Mesenchymal stem cell (in vitro differentiated cells and primary cell): ENCODE measurements around the gene ANXA9.

Experiments used
- DNase-seq: peaks from one replicate; pipeline ENCODE4 v3.0.0-alpha.2; 2013
- H2AFZ ChIP-seq: one replicate; pipeline ENCODE4 v1.6.1; 2013; ENCODE audit warnings: low read depth, mild to moderate bottlenecking, control low read depth, inconsistent platforms, low read length, moderate library complexity
- H2AK5ac ChIP-seq: 2 replicates; pipeline ENCODE4 v1.6.1; 2013; ENCODE audit warnings: low read length, moderate library complexity, mild to moderate bottlenecking, inconsistent platforms; ENCODE audit not compliant: severe bottlenecking
- H2BK120ac ChIP-seq: one replicate; pipeline ENCODE4 v1.6.1; 2013; ENCODE audit warnings: low read depth, mild to moderate bottlenecking, inconsistent platforms, low read length, moderate library complexity
- H2BK12ac ChIP-seq, 2 experiments: one replicate each; pipeline ENCODE4 v1.6.1; 2013; ENCODE audit warnings: inconsistent platforms in 2 of 2, low read length in 2 of 2, mild to moderate bottlenecking in 2 of 2, moderate library complexity in 2 of 2, control low read depth in 1 of 2
- H2BK15ac ChIP-seq: one replicate; pipeline ENCODE4 v1.6.1; 2013; ENCODE audit warnings: mild to moderate bottlenecking, low read depth, inconsistent platforms; ENCODE audit not compliant: poor library complexity, severe bottlenecking
- H2BK5ac ChIP-seq: 2 replicates; pipeline ENCODE4 v1.6.1; 2013; ENCODE audit warnings: low read depth, mild to moderate bottlenecking, low read length, control low read depth, inconsistent platforms; ENCODE audit not compliant: poor library complexity, severe bottlenecking
- H3K14ac ChIP-seq, 2 experiments: one replicate each; pipeline ENCODE4 v1.6.1; 2013; ENCODE audit warnings: inconsistent platforms in 2 of 2, low read length in 2 of 2, control low read depth in 1 of 2, mild to moderate bottlenecking in 1 of 2, moderate library complexity in 1 of 2
- H3K18ac ChIP-seq, 2 experiments: one replicate each; pipeline ENCODE4 v1.6.1; 2013; ENCODE audit warnings: inconsistent platforms in 2 of 2, low read length in 2 of 2, control low read depth in 1 of 2, low read depth in 1 of 2, mild to moderate bottlenecking in 1 of 2
- H3K23ac ChIP-seq, 2 experiments: one replicate each; pipeline ENCODE4 v1.6.1; 2013; ENCODE audit warnings: inconsistent platforms in 2 of 2, low read length in 2 of 2, mild to moderate bottlenecking in 2 of 2, moderate library complexity in 2 of 2, control low read depth in 1 of 2
- H3K27ac ChIP-seq: 2 replicates; pipeline ENCODE4 v1.5.1; 2013; ENCODE audit warnings: mild to moderate bottlenecking, moderate library complexity, low read length, control low read depth, inconsistent platforms; ENCODE audit not compliant: poor library complexity, severe bottlenecking
- H3K27me3 ChIP-seq, 2 experiments: 2 replicates each; pipeline versions ENCODE4 v1.6.1 to v1.7.0; 2013; ENCODE audit warnings: low read length in 2 of 2, mild to moderate bottlenecking in 2 of 2, moderate library complexity in 2 of 2, control low read depth in 1 of 2, inconsistent platforms in 1 of 2; ENCODE audit not compliant: control insufficient read depth in 1 of 2, insufficient read depth in 1 of 2
- H3K36me3 ChIP-seq, 2 experiments: 2 replicates each; pipeline versions ENCODE4 v1.6.1 to v1.7.0; 2013; ENCODE audit warnings: low read length in 2 of 2, control low read depth in 1 of 2, inconsistent platforms in 1 of 2, low read depth in 1 of 2, mild to moderate bottlenecking in 1 of 2; ENCODE audit not compliant: insufficient read depth in 2 of 2, control insufficient read depth in 1 of 2
- H3K4ac ChIP-seq, 2 experiments: one replicate each; pipeline ENCODE4 v1.6.1; 2013; ENCODE audit warnings: inconsistent platforms in 2 of 2, low read length in 2 of 2, mild to moderate bottlenecking in 2 of 2, moderate library complexity in 2 of 2, control low read depth in 1 of 2, low read depth in 1 of 2
- H3K4me1 ChIP-seq: 2 replicates; pipeline ENCODE4 v1.6.1; 2013; ENCODE audit warnings: low read depth, low read length, control low read depth; ENCODE audit not compliant: control insufficient read depth, insufficient read depth
- H3K4me2 ChIP-seq: 2 replicates; pipeline ENCODE4 v1.6.1; 2013; ENCODE audit warnings: low read length, mild to moderate bottlenecking, inconsistent platforms; ENCODE audit not compliant: poor library complexity, severe bottlenecking
- H3K4me3 ChIP-seq, 2 experiments: 2 replicates each; pipeline versions ENCODE4 v1.5.1 to v1.7.0; 2013; ENCODE audit warnings: low read length in 2 of 2, mild to moderate bottlenecking in 2 of 2, control low read depth in 1 of 2, low read depth in 1 of 2; ENCODE audit not compliant: insufficient read depth in 1 of 2
- H3K79me1 ChIP-seq: replicated peaks from 2 replicates; pipeline ENCODE4 v1.6.1; 2013; ENCODE audit warnings: mild to moderate bottlenecking, control low read depth, low read length, inconsistent platforms; ENCODE audit not compliant: poor library complexity, severe bottlenecking
- H3K9ac ChIP-seq: 2 replicates; pipeline ENCODE4 v1.7.0; 2013; ENCODE audit warnings: mild to moderate bottlenecking, low read length, moderate library complexity
- H3K9me3 ChIP-seq: 2 replicates; pipeline ENCODE4 v1.7.0; 2013; ENCODE audit warnings: mild to moderate bottlenecking, low read length; ENCODE audit not compliant: control insufficient read depth
- H4K8ac ChIP-seq: one replicate; pipeline ENCODE4 v1.6.1; 2013; ENCODE audit warnings: inconsistent platforms, mild to moderate bottlenecking, low read length, moderate library complexity
- H4K91ac ChIP-seq: one replicate; pipeline ENCODE4 v1.6.1; 2013; ENCODE audit warnings: mild to moderate bottlenecking, low read length, inconsistent platforms
- WGBS: methylation state at CpG from one replicate; pipeline ENCODE4 v1.1.7; 2013; ENCODE audit warnings: mixed read lengths; 5-methylcytosine and 5-hydroxymethylcytosine counted together

ANXA9 gene

DNA sequence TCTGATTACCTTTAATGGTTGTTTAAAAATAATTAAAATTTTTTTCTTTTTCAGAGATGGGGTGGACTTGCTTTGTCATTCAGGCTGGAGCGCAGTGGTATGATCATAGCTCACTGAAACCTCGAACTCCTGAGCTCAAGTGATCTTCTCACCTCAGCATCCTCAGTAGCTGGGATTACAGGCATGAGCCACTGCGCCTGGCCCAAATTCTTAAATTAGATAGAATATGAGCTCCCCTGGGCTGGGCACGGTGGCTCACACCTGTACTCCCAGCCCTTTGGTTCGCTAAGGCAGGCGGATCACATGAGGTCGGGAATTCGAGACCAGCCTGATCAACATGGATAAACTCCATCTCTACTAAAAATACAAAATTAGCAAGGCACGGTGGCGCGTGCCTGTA is 24.4 kb upstream of the ANXA9 start:
- no peak overlapping the region for H3K4me3 ChIP-seq

DNA sequence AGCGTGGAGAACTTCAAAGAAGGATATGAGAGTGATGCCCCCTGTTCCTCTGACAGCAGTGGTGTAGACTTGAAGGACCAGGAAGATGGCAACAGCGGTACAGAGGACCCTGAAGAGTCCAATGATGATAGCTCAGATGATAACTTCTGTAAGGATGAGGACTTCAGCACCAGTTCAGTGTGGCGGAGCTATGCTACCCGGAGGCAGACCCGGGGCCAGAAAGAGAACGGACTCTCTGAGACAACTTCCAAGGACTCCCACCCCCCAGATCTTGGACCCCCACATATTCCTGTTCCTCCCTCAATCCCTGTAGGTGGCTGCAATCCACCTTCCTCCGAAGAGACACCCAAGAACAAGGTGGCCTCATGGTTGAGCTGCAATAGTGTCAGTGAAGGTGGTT is 21.4 kb upstream of the ANXA9 start:
- Histone ChIP-seq H3K9me3 (no peaks in the 10 kb centered on the region), H2AFZ (no peak overlapping the region), H2BK15ac (no peak overlapping the region), H3K36me3 (peaks cover 53 to 85% of the 10 kb centered on the region in 2 experiments), H3K18ac (no peak overlapping the region), H3K14ac (no peak overlapping the region), H2BK120ac (no peak overlapping the region), H3K9ac (no peak overlapping the region), H3K4me3 (no peak overlapping the region), H4K8ac (no peak overlapping the region), H3K27me3 (no peaks in the 10 kb centered on the region), H3K4me1 (no peaks in the 10 kb centered on the region), H3K27ac (no peak overlapping the region), H4K91ac (no peak overlapping the region), H2BK5ac (no peak overlapping the region), H2BK12ac (no peak overlapping the region), H3K4ac (no peak overlapping the region), H3K4me2 (no peak overlapping the region), H3K23ac (no peak overlapping the region), H2AK5ac (no peak overlapping the region), H3K79me1 (peaks cover 19% of the 10 kb centered on the region)
- 97% methylated on average over 7 of the region's 7 CpGs for WGBS
- DNase-seq, result no peak

More for the DNA sequence above, 24.4 kb upstream of the ANXA9 start:
- Histone ChIP-seq H3K36me3 (peaks cover 42 to 79% of the 10 kb centered on the region in 2 experiments), H3K4me1 (no peaks in the 10 kb centered on the region), H3K4me2 (no peak overlapping the region), H3K9me3 (no peaks in the 10 kb centered on the region), H2BK15ac (no peak overlapping the region), H3K18ac (no peak overlapping the region), H3K9ac (no peak overlapping the region), H2BK12ac (no peak overlapping the region), H2AFZ (no peak overlapping the region), H3K79me1 (peaks cover 12% of the 10 kb centered on the region), H3K4ac (no peak overlapping the region), H4K91ac (no peak overlapping the region), H2BK120ac (no peak overlapping the region), H2AK5ac (no peak overlapping the region), H3K27ac (no peak overlapping the region), H3K27me3 (no peaks in the 10 kb centered on the region), H3K14ac (no peak overlapping the region), H4K8ac (no peak overlapping the region), H2BK5ac (no peak overlapping the region), H3K23ac (no peak overlapping the region)
- DNase-seq, result no peak
- 94% methylated on average over 10 of the region's 11 CpGs for WGBS

DNA sequence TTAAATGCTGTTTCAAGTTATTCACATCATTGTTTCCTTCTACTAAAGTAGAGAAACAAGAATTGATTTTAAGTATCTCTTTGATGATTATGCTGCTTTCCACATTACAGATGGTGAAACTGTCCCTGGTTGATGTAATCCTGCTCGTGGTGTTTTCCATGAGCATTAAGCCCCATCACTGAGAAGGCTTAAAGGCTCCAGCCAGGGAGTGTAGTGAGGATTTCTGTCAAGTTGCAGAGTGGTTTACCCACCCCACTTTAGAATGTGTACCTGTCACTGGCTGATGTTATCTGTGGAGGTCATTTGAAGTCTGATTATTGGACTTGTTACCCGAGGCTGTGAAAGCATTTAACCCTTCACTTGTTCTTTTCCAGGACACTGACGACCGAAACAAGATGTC is 20.3 kb upstream of the ANXA9 start:
- H3K4me2 ChIP-seq, result no peak overlapping the region
- H2AK5ac ChIP-seq, result no peak overlapping the region
- no peak overlapping the region for H3K4me3 ChIP-seq
- no peak overlapping the region for H3K14ac ChIP-seq
- no peak overlapping the region for H2BK12ac ChIP-seq
- no peak overlapping the region for H2AFZ ChIP-seq
- no peak overlapping the region for H4K91ac ChIP-seq
- no peak overlapping the region for H3K4ac ChIP-seq
- H3K23ac ChIP-seq, result no peak overlapping the region
- no peaks in the 10 kb centered on the region for H3K9me3 ChIP-seq
- no peak overlapping the region for H2BK15ac ChIP-seq
- no peak overlapping the region for H2BK5ac ChIP-seq
- no peak overlapping the region for H3K18ac ChIP-seq
- DNase-seq, result peak; percentile 38
- peaks cover 29% of the 10 kb centered on the region for H3K79me1 ChIP-seq
- no peak overlapping the region for H4K8ac ChIP-seq
- no peaks in the 10 kb centered on the region for H3K27me3 ChIP-seq
- no peak overlapping the region for H3K27ac ChIP-seq
- H3K4me1 ChIP-seq, result no peaks in the 10 kb centered on the region
- whole genome bisulfite sequencing, result 89% methylated on average over 1 of the region's 4 CpGs
- peaks cover 60 to 91% of the 10 kb centered on the region in 2 experiments for H3K36me3 ChIP-seq
- H2BK120ac ChIP-seq, result no peak overlapping the region
- no peak overlapping the region for H3K9ac ChIP-seq

DNA sequence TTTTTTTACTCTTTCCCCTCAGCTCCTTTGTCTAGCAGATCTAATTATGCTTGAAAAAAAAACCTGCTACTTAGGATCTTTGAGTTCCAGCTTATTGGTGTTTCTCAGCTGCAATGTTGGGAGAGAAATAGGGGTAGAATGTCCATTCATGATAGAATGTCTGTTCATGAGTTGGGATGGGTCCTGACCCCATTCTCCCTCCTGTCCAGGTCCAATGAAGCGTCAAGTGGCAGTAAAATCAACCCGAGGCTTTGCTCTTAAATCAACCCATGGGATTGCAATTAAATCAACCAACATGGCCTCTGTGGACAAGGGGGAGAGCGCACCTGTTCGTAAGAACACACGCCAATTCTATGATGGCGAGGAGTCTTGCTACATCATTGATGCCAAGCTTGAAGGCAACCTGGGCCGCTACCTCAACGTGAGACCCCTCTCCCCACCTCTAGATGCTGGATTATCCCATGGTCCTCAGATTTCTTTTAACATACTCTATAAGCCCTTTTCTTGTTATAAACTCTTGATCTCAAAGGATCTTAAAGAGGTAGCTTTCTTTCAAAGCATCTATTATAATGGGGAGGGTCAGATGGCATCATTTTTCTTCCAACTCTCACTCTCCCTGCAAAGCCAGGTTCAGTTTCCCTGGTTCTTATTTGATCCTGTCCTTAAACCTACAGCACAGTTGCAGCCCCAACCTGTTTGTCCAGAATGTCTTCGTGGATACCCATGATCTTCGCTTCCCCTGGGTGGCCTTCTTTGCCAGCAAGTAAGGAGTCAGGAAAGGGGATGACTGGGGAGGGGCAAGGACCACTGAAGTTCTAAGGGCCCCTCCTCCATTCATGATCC is 18.6 kb upstream of the ANXA9 start:
- Histone ChIP-seq H2BK12ac (no peak overlapping the region), H3K9me3 (no peaks in the 10 kb centered on the region), H2AK5ac (no peak overlapping the region), H3K14ac (no peak overlapping the region), H3K4me1 (no peaks in the 10 kb centered on the region), H2AFZ (no peak overlapping the region), H4K8ac (no peak overlapping the region), H2BK120ac (no peak overlapping the region), H3K4me2 (no peak overlapping the region), H3K4me3 (no peak overlapping the region), H3K4ac (no peak overlapping the region), H3K18ac (no peak overlapping the region), H4K91ac (no peak overlapping the region), H3K36me3 (peaks cover 69 to 97% of the 10 kb centered on the region in 2 experiments), H3K79me1 (peaks cover 43% of the 10 kb centered on the region), H3K27ac (no peak overlapping the region), H3K23ac (no peak overlapping the region), H2BK15ac (no peak overlapping the region), H2BK5ac (no peak overlapping the region), H3K27me3 (no peaks in the 10 kb centered on the region), H3K9ac (no peak overlapping the region)
- 96% methylated on average over 10 of the region's 10 CpGs for WGBS
- DNase-seq, result no peak
